GM18508 (cell line): Measurements from ENCODE around the gene CCNL2.
"Not testable (repeated sequence)": the region's sequence is repeated elsewhere in the genome, so short reads cannot be mapped to it uniquely, and the experiment has no call there.

ENCODE experiments used
- ATAC-seq: cut with Tn5 transposase; IDR thresholded peaks from one replicate; pipeline ENCODE4 v1.9.1; 2021; ENCODE audit warnings: moderate number of reproducible peaks; ENCODE audit not compliant: insufficient read depth, unreplicated experiment

The CCNL2 gene

DNA sequence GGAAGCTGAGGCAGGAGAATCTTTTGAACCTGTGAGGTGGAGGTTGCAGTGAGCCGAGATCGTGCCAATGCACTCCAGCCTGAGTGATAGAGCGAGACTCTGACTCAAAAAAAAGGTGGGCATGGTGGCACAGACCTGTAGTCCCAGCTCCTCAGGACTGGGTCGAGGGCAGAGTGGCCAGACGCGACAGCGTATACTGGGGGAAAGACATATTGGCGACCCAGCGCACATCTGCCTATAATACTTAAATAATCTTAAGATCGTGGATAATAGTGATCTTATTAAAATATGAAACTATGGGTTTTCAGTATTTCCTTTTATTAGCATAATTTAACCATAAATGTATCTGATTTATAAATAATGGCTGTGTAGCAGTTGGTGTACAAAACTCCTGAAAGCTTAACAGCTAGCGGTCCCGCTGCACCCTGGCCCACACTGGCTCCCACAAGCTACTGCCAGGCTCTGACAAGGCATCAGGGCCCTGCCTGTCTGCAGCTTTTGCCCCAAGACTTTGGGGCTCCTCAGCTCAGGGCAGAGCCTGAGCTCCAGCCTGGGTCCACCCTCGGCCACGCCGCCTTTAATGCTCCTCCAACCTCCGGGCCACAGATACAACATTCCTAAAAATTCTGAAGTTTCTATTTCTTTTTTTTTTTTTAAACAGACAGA is 21.5 kb downstream of the CCNL2 start:
- ATAC-seq = no peak

DNA sequence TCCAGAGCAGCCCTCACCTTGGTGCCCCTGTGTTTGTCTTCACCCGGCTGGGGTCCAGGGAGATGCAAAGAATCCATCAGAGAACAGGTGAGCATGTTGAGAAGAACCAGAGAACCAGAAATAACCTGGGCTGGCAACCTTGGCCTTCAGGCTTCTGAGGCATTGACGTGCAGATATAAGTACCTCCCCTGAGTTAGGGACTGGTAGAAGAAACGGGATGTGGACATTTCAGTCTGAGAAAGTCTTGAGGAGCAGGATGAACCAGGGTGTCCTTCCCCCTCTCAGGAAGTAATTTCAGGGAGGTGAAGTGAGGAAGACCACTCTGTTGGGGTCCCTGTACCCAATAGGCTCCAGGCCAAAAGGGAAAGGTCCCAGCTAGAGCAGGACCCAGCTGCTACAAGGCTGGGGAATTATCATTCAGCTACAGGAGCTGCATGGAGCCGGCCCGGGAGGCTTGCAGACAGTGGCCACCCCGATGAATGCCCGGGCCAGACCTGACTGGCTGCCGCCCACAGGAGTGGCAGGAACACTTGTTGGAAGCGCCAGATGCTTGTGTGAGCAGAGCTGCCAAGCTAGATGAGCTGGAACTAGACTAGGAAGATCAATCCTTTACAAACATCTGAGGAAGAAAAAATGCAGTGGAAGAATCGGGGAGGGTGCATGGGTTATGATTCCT is 22.4 kb downstream of the CCNL2 start:
- no peak for ATAC-seq

DNA sequence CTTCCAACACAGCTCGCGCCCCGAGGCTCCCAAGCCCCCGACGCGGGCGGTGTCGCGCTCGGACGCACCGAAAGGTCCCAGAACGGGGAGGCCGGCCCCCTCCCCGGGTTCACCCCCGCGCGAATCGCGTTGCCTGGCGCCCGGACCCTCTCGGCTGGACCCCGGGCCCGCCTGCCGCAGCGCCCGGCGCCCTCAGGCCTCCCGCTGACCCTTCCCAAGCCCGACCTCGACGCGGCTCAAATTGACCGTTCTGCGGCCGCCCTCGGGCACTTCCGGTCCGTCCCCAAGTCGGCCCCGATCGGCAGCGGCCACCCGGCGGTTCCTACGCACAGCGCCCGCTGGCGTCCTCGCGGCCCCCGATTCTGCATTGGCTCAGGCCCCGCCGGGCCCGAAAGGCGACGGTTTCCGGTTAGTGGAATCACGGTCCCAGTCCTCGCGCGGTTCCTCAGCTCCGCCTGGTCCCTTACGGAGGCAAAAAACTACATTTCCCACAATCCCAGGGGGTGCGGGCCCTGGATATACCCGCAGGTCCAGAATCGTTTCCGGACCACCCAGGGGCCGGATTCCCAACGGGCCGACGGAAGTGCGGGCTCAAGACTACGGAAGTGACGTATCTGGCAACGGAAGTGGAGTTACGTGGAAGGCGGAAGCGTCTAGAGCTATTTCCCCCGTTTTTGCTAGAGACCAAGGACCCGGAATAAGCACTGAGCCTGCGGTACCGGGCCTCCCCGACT is 24.0 kb downstream of the CCNL2 start, which contains the start of gene AURKAIP1:
Gene AURKAIP1 (minus strand): TSS at position 279 of the 734 bp plus-strand sequence. CDS start 451 bp downstream, outside the sequence.
- ATAC-seq = peak; percentile 68

DNA sequence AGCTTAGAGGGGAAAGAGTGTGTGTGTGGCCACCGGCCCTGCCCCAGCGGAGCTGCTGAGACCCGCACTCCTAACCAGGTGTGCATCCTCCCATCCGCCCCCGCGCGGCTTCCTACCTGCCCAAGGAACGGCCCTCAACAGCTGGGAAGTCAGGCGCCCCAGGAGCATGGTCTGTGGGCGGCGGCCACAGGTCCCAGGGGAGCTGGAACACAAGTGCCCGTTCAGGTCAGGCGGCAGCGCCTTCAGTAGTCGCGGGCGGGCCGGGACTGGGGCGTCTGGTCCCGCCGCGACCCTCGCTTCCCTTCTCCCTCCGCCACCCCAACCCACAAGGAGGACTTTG is 24.6 kb downstream of the CCNL2 start:
- no peak for ATAC-seq

DNA sequence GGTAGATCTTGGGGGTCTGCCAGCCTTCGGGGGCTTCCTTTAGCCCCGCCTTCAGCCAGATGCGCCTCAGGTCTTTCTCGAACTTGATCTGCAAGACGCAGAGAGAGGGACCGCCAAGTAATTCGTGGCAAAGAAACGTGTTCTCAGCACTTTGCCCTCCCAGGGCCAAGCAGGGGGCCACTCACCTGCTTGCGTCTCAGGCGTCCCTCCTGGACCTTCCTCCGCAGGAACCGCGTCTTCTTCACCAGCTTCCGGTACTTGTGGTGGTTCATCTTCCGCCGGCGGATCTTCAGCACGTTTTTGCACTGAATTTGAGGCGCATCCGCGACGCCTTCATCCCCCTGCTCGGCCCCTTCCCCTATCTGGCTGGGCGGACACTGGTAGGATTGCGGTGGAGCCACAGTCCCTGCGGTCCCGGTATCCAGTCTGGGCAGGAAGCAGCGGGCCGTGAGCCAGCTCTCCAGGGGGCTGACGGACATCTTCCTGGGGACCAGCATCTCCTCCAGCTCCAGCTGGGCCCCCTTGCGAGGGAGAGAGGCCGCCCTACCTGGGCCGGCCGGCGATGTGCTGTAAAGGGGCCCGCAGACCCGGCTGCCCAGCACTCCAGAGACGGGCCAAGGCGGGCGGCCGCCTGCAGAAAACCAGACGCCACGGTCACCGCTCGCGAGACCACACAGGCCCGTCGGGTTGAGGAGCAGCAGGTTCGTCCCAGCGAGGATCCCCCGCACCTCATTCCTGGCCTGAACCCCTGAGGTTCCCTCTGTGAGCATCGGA is 25.1 kb downstream of the CCNL2 start:
- ATAC-seq = no peak

DNA sequence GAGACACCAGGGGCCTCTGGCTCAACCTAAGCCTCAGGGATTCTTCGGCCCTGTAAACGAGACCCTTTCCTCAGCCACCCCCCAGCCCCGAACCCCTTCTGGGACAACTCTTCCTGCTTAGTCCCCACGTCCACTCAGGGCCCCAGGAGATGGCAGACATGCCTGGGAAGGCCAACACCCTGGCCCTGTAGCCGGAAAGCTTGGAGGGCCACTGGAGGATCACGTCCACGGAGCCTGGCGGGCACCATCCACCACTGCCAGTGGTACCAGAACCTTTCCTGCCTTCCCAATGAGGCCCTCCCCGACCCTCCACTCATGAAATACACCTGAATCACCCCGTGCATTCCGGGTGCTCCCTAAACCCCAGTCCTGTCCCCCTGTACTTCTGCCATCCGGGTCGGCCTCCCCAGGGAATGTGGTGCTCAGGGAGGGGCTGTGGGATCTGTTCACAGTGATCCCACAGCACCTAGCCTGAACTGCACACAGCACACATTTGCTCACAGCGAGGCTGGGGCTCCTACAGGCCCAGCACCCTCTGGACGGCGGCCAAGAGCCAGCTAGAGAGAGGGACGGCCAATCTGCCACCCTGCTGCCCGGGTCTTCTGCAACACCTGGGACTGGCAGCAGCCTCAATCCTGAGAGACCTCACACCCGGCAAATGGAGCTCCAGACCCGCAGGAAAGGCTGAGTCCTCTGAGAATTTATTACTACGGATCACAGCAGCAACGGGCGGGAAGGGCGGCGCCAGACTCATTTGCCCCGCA is 25.9 kb downstream of the CCNL2 start:
- no peak for ATAC-seq

DNA sequence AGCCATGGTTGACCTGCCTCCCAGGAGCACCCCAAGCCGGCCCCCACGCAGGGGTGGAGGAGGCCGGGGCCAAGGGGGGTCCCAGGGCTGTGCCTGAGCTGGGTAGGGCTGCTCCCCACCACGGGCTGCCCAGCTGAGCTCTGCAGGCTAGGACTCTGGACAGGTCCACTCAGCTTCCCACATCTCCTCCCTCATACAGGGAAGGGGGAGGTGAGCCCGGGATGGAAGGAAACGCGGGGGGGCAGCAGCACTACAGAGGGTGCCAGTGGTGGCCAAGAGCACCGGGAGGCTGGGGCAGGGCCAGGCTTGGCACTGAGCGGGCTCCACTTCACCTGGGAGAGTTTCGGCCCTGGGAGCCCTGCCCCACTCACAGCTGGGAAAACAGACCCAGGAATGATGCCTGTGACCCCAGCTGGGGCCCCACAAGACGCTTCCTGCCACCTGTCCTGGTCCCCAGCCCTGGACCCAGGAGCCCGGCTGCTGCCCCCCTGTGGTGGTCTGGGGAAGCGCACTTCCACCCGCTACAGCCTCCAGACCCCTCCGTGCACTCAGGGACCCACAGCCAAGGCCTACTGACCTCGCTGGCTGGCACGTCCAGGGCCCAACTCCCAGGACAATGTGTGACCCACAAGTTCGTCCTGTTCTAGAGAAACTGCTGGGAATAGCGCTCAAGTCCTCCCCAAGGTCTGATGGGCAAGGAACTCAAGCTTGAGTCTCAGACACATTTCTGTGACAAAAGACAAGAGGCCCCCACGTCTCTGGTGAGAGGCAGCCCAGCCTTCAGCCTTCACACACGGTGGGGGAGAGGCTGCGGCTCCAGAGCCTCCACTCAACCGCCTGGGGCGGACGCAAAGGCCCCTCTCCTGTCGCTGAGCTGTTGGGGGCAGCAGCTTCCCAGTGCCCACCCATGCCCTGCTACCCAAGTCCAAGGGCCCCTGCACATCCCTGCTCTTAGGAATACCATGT is 27.1 kb downstream of the CCNL2 start:
- no peak for ATAC-seq

DNA sequence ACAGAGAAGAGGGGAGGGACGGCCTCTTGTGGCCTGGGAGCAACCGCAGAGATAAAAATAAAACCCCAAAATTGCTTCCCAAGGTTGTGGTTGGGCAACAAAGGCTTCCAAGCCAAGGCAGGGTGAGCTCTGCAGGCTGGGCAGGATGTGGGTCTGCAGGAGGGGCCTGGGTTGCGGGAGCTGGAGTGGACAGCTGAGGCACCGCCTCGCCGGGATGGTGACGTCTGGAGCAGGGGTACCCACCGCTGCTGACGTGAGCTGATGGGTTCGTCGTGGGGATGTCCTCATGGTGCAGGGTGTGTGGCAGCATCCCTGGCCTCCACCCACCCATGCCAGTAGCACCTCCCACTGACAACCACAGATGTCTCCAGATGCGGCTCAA is 27.8 kb downstream of the CCNL2 start:
- ATAC-seq = no peak

DNA sequence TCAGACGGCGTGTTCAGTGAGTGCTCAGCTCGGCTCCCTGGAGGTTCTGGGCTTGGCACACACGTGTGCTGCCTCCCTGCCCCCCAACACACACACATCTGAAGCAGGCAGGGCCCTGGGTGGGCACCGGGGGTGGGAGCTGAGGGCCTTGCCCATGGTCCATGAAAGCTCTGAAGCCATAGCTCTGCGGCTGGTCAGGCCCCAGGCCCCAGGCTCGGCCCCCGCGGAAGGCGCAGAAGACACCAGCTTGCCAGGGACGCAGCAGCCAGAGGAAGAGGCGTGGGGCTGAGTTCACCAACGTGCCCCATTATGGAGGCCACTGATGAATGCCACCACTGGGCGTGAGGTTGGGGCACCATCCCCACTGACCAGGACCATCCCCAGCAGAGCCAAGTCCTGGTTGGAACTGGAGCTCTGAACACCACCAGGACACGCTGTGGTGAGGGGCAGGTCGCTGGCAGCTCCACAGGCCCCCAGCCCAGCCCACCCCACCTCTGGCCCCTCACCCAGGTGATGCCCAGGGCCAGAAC is 28.3 kb downstream of the CCNL2 start:
- no peak for ATAC-seq

DNA sequence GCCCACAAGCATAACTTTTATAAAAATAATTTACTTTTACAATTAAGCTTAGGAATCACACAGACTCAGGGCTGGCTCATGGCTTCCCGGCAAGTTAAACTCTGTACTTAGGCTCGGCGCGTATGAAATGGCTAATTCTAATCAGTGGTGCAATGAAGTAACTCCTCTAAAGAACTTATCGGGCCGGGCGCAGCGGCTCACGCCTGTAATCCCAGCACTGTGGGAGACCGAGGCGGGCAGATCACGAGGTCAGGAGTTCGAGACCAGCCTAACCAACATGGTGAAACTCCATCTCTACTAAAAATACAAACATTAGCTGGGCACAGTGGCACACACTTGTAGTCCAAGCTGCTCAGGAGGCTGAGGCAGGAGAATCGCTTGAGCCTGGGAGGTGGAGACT is 29.0 kb downstream of the CCNL2 start:
- not testable (repeated sequence) for ATAC-seq

DNA sequence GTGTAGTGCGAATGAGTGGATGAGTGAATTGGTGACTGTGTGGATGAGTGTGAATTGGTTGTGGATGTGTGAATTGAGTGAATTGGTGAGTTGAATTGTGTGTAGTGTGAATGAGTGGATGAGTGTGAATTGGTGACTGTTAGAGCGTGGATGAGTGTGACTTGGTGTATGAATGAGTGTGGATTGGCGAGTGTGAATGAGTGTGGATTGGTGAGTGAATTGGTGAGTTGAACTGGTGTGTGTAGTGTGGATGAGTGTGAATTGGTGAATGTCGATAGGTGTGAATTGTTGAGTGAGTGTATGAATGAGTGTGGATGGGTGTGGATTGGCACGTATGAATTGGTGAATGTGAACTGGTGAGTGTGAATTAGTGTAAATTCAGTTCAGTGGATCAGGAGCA is 31.8 kb downstream of the CCNL2 start:
- ATAC-seq = no peak

DNA sequence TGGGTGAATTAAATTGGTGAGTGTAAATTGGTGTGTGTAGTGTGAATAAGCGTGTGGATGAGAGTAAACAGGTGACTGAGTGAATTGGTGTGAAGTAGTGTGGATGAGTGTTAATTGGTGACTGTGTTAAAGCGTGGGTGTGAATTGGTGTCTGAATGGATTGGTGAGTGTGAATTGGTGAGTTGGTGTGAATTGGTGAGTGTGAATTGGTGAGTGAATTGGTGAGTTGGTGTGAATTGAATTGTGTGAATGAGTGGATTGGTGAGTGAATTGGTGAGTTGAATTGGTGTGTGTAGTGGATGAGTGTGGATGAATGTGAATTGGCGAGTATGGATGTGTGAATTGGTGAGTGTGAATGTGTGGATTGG is 32.5 kb downstream of the CCNL2 start:
- ATAC-seq = no peak

DNA sequence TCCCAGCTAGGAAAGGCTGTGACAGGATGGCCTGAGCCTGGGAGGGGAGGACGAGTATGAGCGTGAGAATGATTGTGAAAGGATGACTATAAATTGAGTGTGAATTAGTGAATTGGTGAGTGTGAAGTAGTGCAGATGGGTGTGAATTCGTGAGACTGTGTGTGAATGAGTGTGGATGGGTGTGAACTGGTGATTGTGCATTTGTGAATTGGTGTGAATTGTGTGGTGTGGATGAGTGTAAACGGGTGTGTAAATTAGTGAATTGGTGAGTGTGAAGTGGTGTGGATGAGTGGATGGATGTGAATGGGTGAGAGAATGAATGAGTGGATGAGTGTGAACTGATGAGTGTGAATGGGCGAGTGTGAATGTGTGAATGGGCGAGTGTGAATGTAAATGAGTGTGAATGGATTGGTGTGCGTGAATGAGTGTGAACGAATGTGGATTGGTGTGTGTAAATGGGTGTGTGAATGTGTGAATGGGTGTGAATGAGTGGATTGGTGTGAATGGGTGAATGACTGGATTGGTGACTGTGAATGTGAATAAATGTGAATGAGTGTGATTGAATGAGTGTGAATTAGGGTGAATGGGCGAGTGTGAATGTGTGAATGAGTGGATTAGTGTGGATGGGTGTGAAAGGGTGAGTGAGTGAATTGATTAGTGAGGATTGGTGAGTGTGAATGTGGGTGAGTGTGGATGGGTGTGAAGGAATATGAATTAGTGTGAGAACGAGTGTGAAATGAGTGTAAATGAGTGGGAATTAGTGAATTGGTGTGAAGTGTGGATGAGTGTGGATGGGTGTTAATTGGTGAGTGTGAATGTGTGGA is 33.0 kb downstream of the CCNL2 start:
- ATAC-seq = no peak

DNA sequence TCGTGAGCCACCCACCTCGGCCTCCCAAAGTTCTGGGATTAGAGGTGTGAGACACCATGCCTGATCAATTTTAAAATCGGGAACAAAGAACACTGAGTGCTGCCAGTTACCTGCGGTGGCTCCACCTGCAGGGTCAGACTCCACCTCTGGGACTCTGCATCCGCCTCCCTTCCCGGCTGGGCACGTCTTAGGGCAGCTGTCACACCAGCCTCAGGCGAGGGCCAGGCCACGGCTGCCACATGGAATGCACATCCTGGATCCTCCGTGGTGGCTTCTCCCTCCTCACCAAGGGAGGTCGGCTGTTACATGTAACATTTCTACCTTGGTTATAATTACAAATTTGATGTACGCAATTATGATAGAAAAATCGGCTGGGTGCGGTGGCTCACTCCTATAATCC is 34.9 kb downstream of the CCNL2 start:
- no peak for ATAC-seq

DNA sequence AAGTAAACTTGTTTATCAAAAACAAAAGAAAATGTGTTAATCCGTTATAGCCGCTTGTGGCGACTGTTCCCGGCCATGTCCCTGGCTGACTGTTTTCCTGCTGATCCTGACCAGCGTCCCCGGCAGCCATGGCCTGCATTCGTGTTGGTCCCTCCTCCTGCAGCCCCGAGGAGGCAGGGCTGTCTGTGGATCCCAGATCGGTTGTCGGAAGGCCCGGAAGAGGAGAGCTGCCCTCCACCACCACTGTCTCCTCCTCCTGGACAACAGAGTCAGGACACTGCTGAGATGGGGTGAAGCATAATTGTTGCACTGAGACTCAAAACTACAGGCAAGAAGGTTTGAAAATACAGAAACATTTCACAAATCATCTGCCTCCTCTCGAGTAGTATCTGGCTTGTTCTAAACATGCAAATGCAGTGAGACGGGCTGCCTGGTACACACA is 37.1 kb downstream of the CCNL2 start:
- ATAC-seq = no peak

DNA sequence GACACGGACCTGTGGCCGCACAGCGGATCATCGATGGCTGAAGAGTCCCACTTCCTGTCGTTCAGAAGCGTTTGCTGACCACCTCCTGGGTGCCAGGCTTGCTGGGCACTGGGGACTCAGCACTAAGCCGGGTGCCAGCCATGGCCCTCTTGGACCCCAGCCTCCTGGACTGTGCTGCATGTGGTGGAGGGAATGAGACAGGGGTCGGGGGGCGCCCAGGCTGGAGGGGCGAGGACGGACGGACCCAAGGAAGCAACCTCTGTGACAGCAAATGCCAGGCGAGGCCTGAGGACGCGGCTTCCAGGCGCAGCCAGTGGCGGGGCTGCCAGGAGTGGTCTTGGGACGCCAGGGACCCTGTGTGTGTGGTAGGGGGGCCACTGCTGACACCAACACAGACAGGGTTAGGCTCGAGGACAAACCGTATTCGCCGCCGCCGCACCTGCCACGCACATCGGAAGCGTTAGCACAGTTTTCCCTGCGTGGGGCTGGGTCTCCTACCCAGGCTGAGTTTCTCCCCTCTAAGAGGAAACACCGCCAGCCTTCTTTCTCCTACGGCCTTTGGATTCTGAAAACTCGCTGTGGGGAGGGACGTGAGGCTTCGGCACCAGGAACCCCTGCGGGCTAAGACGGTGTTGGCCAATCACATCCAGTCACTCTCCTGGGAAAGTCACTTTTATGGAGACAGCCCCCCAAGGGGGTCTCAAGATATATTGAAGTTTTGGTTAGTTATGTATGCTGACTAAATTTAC is 37.7 kb downstream of the CCNL2 start:
- ATAC-seq = no peak

DNA sequence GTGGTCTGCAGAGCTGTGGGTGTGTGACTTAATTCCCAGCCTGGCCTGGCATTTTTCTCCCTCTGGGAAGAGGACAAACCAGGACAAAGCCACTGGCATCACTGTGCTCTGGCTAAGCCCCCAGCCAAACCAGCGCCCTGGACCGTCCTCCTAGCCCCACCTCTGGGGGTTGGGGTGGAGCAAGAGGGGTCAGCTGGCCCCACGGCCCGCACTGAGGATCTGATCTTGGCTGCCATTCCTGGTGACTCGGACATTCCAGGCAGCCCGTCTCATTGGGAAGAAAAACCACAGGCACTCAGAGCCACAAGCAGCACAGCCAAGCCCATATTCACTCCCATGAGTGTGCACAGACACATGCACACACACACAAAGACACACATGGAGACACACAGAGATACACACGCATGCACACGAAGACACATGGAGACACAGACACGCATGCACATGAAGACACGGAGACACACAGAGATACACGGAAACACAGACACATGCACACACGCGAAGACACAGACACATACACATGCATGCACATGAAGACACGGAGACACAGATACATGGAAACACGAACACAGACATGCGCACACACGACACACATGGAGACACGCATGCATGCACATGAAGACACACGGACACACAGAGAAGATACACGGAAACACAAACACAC is 38.5 kb downstream of the CCNL2 start:
- ATAC-seq = no peak
